HL-60 (cell line): Measurements from ENCODE around the gene PRKRIP1.

ENCODE experiments used
- DNase-seq, 2 experiments: peaks; one replicate each; pipeline ENCODE4 v3.0.0-alpha.2; 2010 to 2020; ENCODE audit warnings: low read depth in 1 of 2, low spot score in 1 of 2
- H3K27ac ChIP-seq: fragments of 250-450 bp; sonication (Bioruptor Pico); replicated peaks from 2 replicates; pipeline ENCODE4 v1.5.1; 2020; ENCODE audit warnings: mild to moderate bottlenecking, moderate library complexity
- H3K27me3 ChIP-seq: fragments of 250-450 bp; sonication (Bioruptor Pico); 2 replicates; pipeline ENCODE4 v1.5.1; 2021; ENCODE audit warnings: mild to moderate bottlenecking, moderate library complexity; ENCODE audit not compliant: insufficient read depth, poor library complexity, severe bottlenecking
- H3K4me3 ChIP-seq: replicated peaks from 2 replicates; pipeline ENCODE4 v1.5.1; 2011; ENCODE audit warnings: mild to moderate bottlenecking, control low read depth, low read length; ENCODE audit not compliant: insufficient read depth
- CTCF ChIP-seq: IDR thresholded peaks from one replicate; pipeline ENCODE4 v1.5.1; 2011; ENCODE audit warnings: low read length, control low read depth, inconsistent platforms; ENCODE audit not compliant: insufficient read depth
- GABPA ChIP-seq: IDR thresholded peaks from 2 replicates; pipeline ENCODE4 v1.6.1; 2012; ENCODE audit warnings: low read depth
- POLR2AphosphoS5 ChIP-seq: IDR thresholded peaks from 2 replicates; pipeline ENCODE4 v1.6.1; 2012; ENCODE audit warnings: low read depth
- REST ChIP-seq: IDR thresholded peaks from 2 replicates; pipeline ENCODE4 v1.6.1; 2012; ENCODE audit warnings: low read depth; ENCODE audit not compliant: insufficient replicate concordance
- SPI1 ChIP-seq: IDR thresholded peaks from 2 replicates; pipeline ENCODE4 v1.6.1; 2012; ENCODE audit warnings: low read depth, mild to moderate bottlenecking, borderline replicate concordance

Gene PRKRIP1

GRCh38 chr7:102451371-102452054 lies 55.4 kb downstream of the PRKRIP1 start:
- Histone ChIP-seq H3K27me3 (no peaks in the 10 kb centered on the region), H3K4me3 (no peak overlapping the region), H3K27ac (no peak overlapping the region)
- no peak for DNase-seq
- TF ChIP-seq POLR2AphosphoS5 (0 out of 2 replicates have a peak, but pooled peaks have one; percentile 9), REST (no peak), GABPA (no peak), CTCF (no peak)

- H3K27ac ChIP-seq: no peak overlapping the region
These were observed 56.3 kb downstream of the PRKRIP1 start for GRCh38 chr7:102452451-102452850.

More at GRCh38 chr7:102452451-102452850, 56.3 kb downstream of the PRKRIP1 start:
- no peak for DNase-seq
- H3K4me3 ChIP-seq: no peak overlapping the region
- TF ChIP-seq POLR2AphosphoS5: no peak
- no peak for TF ChIP-seq REST
- TF ChIP-seq CTCF: no peak
- TF ChIP-seq GABPA: no peak
- no peak for TF ChIP-seq SPI1
- no peaks in the 10 kb centered on the region for H3K27me3 ChIP-seq
